Adrenal gland (tissue), 12 donors: Measurements from ENCODE around the gene FTCDNL1. TPM values are rescaled to one million over a fixed set of nuclear protein-coding genes. Genes with fewer than 3 reads are reported as not detected.

Source experiments
- DNase-seq, 7 donors: peaks; one replicate each; pipeline ENCODE4 v3.0.0-alpha.2; 2019 to 2020
- H3K27ac ChIP-seq, 5 donors: fragments of 200-600 bp; sonication (generic) in 4 of 5; 1 replicate in 3 of 5; 2 replicates in 2 of 5; pipeline versions ENCODE4 v1.5.1 to v1.8.0; 2016 to 2020; ENCODE audit warnings: mild to moderate bottlenecking in 1 of 5
- H3K27me3 ChIP-seq: fragments of 200-600 bp; 2 replicates; pipeline ENCODE4 v1.8.0; 2021
- H3K36me3 ChIP-seq, 2 donors: fragments of 200-600 bp; replicated peaks in 1 of 2; 1 replicate in 1 of 2; 2 replicates in 1 of 2; pipeline versions ENCODE4 v1.5.1 to v1.8.0; 2018 to 2022
- H3K4me1 ChIP-seq, 2 donors: fragments of 200-600 bp; replicated peaks in 1 of 2; 1 replicate in 1 of 2; 2 replicates in 1 of 2; pipeline versions ENCODE4 v1.5.1 to v1.8.0; 2018 to 2021
- H3K4me3 ChIP-seq, 4 donors: fragments of 200-600 bp; sonication (generic) in 3 of 4; one replicate each; pipeline ENCODE4 v1.5.1; 2016 to 2018
- H3K9me3 ChIP-seq, 3 donors: fragments of 200-600 bp; sonication (generic) in 1 of 3; replicated peaks in 1 of 3; 1 replicate in 2 of 3; 2 replicates in 1 of 3; pipeline versions ENCODE4 v1.5.1 to v1.8.0; 2016 to 2021
- CTCF ChIP-seq, 6 experiments: fragments of 450-650 bp in 4 of 6; fragments of 200-600 bp in 2 of 6; sonication (generic) in 1 of 6; IDR thresholded peaks; 1 replicate in 5 of 6; 2 replicates in 1 of 6; pipeline versions ENCODE4 v1.5.1 to v1.8.0; 2016 to 2021; ENCODE audit warnings: antibody characterized with exemption in 6 of 6, mild to moderate bottlenecking in 2 of 6, moderate library complexity in 1 of 6
- POLR2A ChIP-seq, 2 donors: fragments of 450-650 bp; IDR thresholded peaks; one replicate each; pipeline ENCODE4 v1.6.1; 2017; ENCODE audit warnings: antibody characterized with exemption in 2 of 2, mild to moderate bottlenecking in 2 of 2, moderate library complexity in 1 of 2
- WGBS, 4 donors: extraction: QIAGEN DNeasy Blood & Tissue Kit in 2 of 4; methylation state at CpG; one replicate each; pipeline versions ENCODE4 v1.1.5 to v1.1.7; 2013 to 2017; 5-methylcytosine and 5-hydroxymethylcytosine counted together
- intact Hi-C, 2 donors: fragments of 100-400 bp; cut with DNase I; formaldehyde crosslinking; loops; one replicate each; pipeline versions ENCODE4 v1.14.1 to v1.15.0; 2022 to 2023
- polyA plus RNA-seq, 3 donors: library from polyadenylated mRNA; stranded (reverse); fragments of 200-250 nt in 2 of 3; fragments of 350-450 nt in 1 of 3; fragmentation: Illumina TruSeq in 1 of 3; extraction: RNeasy Lipid Tissue Mini Kit (QIAGEN cat#74804) in 1 of 3; gene quantifications; one replicate each; pipeline ENCODE4 v1.2.3, GENCODE V29; 2013 to 2014
- small RNA-seq, 2 donors: library from RNA; depleted of rRNA; stranded (forward); fragments of <200 nt; gene quantifications; one replicate each; pipeline ENCODE3, GENCODE V24; 2016
- total RNA-seq, 9 donors: library from RNA; depleted of rRNA in 4 of 9; stranded (reverse); fragments of >200 nt in 4 of 9; fragments of 120-200 nt in 1 of 9; fragmentation: NEBNext Ultra II Directional in 1 of 9; extraction: Animal tissue kit (Norgen Biotek cat#: 25700) in 1 of 9; gene quantifications; one replicate each; pipeline versions ENCODE4 v1.1.0 to v1.2.4, GENCODE V29; 2013 to 2023
- donor health status: healthy with polysubstance abuse.
- donor health status: Bipolar disorder and iron deficiency.
- donor health status: DM: yes; HTN: yes; CAD: no.
- donor health status: DM: no; HTN: no; CAD: no.
- donor health status: DM: no; HTN: no; CAD: no.
- donor health status: DM: yes; HTN: yes; CAD: no.

Gene FTCDNL1
- total and polyA plus RNA-seq, 12 donors: 2.6 to 19.1 (median 10.1) TPM

GRCh38 chr2:199716807-199717586 is 134.0 kb downstream of the FTCDNL1 start:
- TF ChIP-seq CTCF (IDR thresholded peaks at IDR 0.05) (no peak), POLR2A (IDR thresholded peaks at IDR 0.05) (no peak)
- Histone ChIP-seq H3K36me3 (no peaks in the 10 kb centered on the region), H3K4me1 (no peaks in the 10 kb centered on the region), H3K9me3 (no peaks in the 10 kb centered on the region), H3K4me3 (no peak overlapping the region), H3K27me3 (no peaks in the 10 kb centered on the region), H3K27ac (no peak overlapping the region)
- intact Hi-C loops: no loop called here
- 30 to 42% (median 34%) methylated on average over 4 of the region's 4 CpGs for WGBS, 4 donors
- DNase-seq: no peak

- Histone ChIP-seq H3K4me1 (no peaks in the 10 kb centered on the region), H3K36me3 (no peaks in the 10 kb centered on the region), H3K27ac (no peak overlapping the region), H3K4me3 (no peak overlapping the region), H3K27me3 (no peaks in the 10 kb centered on the region), H3K9me3 (no peaks in the 10 kb centered on the region)
- WGBS, 4 donors: 42 to 45% (median 43%) methylated on average over 2 of the region's 2 CpGs
- intact Hi-C loops: no loop called here
- DNase-seq: no peak
- TF ChIP-seq POLR2A (IDR thresholded peaks at IDR 0.05): no peak
- no peak for TF ChIP-seq CTCF (IDR thresholded peaks at IDR 0.05)
Observed at GRCh38 chr2:199713746-199714145, 137.2 kb downstream of the FTCDNL1 start.

- Histone ChIP-seq H3K27me3 (no peaks in the 10 kb centered on the region), H3K36me3 (no peaks in the 10 kb centered on the region), H3K9me3 (peaks cover 0 to 6% (median 0%) of the 10 kb centered on the region in 3 donors), H3K4me3 (no peak overlapping the region), H3K4me1 (no peaks in the 10 kb centered on the region), H3K27ac (no peak overlapping the region)
- TF ChIP-seq POLR2A (IDR thresholded peaks at IDR 0.05) (no peak), CTCF (IDR thresholded peaks at IDR 0.05) (no peak)
- WGBS, 4 donors: 70 to 88% (median 83%) methylated on average over 1 of the region's 1 CpG
- intact Hi-C loops: no loop called here
- DNase-seq: no peak
Observed at GRCh38 chr2:199710551-199710950, 140.4 kb downstream of the FTCDNL1 start.

Small RNA genes within 50 kb of the gene (small RNA-seq; reads per million reads assigned to genes)
- gene AC108032.1 (0 reads per million in 2 donors), gene RN7SL717P (0 reads per million in 2 donors)

Other genes starting within 250 kb of the FTCDNL1 start
- 10 to 100 TPM; 12.5 to 26.6 (median 19.8) TPM for gene C2orf69, start 60.1 kb upstream of the FTCDNL1 start, total RNA-seq
- gene C2orf69, start 60.1 kb upstream of the FTCDNL1 start, polyA plus RNA-seq: 10 to 100 TPM in 1 of 3 donors, 1 to 10 TPM in 2; 7.8 to 26.8 (median 7.8) TPM
- 10 to 100 TPM in 4 of 9 donors, 1 to 10 TPM in 5; 4.6 to 16.9 (median 7.2) TPM for gene TYW5, start 104.3 kb upstream of the FTCDNL1 start, total RNA-seq
- 10 to 100 TPM in 1 of 3 donors, 1 to 10 TPM in 2; 6.5 to 10.2 (median 8.7) TPM for gene TYW5, start 104.3 kb upstream of the FTCDNL1 start, polyA plus RNA-seq
- 10 to 100 TPM; 22.7 to 55.4 (median 32.7) TPM for gene MAIP1, start 104.4 kb upstream of the FTCDNL1 start, total RNA-seq
- 10 to 100 TPM in 1 of 3 donors, 1 to 10 TPM in 2; 6.6 to 23.5 (median 6.8) TPM for gene MAIP1, start 104.4 kb upstream of the FTCDNL1 start, polyA plus RNA-seq